Activated CD8-positive, alpha-beta T cell treated with anti-CD3 and anti-CD28 coated beads for 36 hours (primary cell): ENCODE results near the gene GALNT6. TPM values are rescaled to one million over a fixed set of nuclear protein-coding genes. Genes with fewer than 3 reads are reported as not detected.

Experiments
- ATAC-seq: fragments of 200-7000 bp; cut with Tn5 transposase; one replicate; pipeline ENCODE4 v1.10.0; 2021; ENCODE audit warnings: mild to moderate bottlenecking, moderate library complexity
- CTCF ChIA-PET: fragments of 350-600 bp; sonication (Branson Sonifier 250); formaldehyde crosslinking; loops from one replicate; lab custom pipeline; 2021; ENCODE audit warnings: antibody characterized with exemption; lab: Charles Lee
- POLR2A ChIA-PET: fragments of 350-600 bp; sonication (Branson Sonifier 250); formaldehyde crosslinking; loops from one replicate; lab custom pipeline; 2021; ENCODE audit warnings: antibody characterized with exemption; lab: Charles Lee
- DNase-seq: peaks from one replicate; pipeline ENCODE4 v3.0.0-alpha.2; 2020
- H3K27ac Mint-ChIP-seq: one replicate; pipeline ENCODE4 v1.8.0; 2021; ENCODE audit warnings: mild to moderate bottlenecking, mixed read lengths
- H3K27me3 Mint-ChIP-seq: one replicate; pipeline ENCODE4 v1.8.0; 2021; ENCODE audit warnings: mixed read lengths
- H3K36me3 Mint-ChIP-seq: one replicate; pipeline ENCODE4 v1.8.0; 2021; ENCODE audit warnings: low read depth, mixed read lengths
- H3K4me1 Mint-ChIP-seq: one replicate; pipeline ENCODE4 v1.8.0; 2021; ENCODE audit warnings: low read depth, mixed read lengths
- H3K4me3 Mint-ChIP-seq: one replicate; pipeline ENCODE4 v1.8.0; 2021; ENCODE audit warnings: mild to moderate bottlenecking, moderate library complexity, mixed read lengths
- H3K9me3 Mint-ChIP-seq: one replicate; pipeline ENCODE4 v1.8.0; 2021; ENCODE audit warnings: mixed read lengths
- CTCF ChIP-seq: fragments of 200-600 bp; IDR thresholded peaks from one replicate; pipeline ENCODE4 v1.8.0; 2022; ENCODE audit warnings: antibody characterized with exemption, mild to moderate bottlenecking
- intact Hi-C: fragments of 100-400 bp; cut with micrococcal nuclease; formaldehyde crosslinking; loops from one replicate; pipeline ENCODE4 v1.10.0; 2022
- total RNA-seq, 2 experiments: library from RNA; stranded (reverse); gene quantifications; one replicate each; pipeline ENCODE4 v1.2.3, GENCODE V29; 2021

The GALNT6 gene
- total RNA-seq, 2 experiments from 2014 or later = 18.0 to 22.3 TPM

- ATAC-seq (no peak), DNase-seq (no peak)
- TF ChIP-seq CTCF = no peak
- no peak overlapping the region for H3K27ac Mint-ChIP-seq
- no peak overlapping the region for H3K4me3 Mint-ChIP-seq
- CTCF ChIA-PET = interaction anchor here (1.1 kb wide), 1 partner anchor 11 kb away, joined by 3 read pairs; no protein-coding TSS in a partner anchor
- no peaks in the 10 kb centered on the region for H3K27me3 Mint-ChIP-seq
- POLR2A ChIA-PET = no interaction called here
- no peaks in the 10 kb centered on the region for H3K9me3 Mint-ChIP-seq
- H3K4me1 Mint-ChIP-seq = peaks cover 13% of the 10 kb centered on the region
- intact Hi-C loops = no loop called here
- H3K36me3 Mint-ChIP-seq = peaks cover 23% of the 10 kb centered on the region
Measured at GRCh38 chr12:51364001-51364400, 27.2 kb downstream of the GALNT6 start.

- Mint-ChIP-seq H3K36me3 (peaks cover 23% of the 10 kb centered on the region), H3K27me3 (no peaks in the 10 kb centered on the region), H3K9me3 (no peaks in the 10 kb centered on the region), H3K4me1 (peaks cover 6% of the 10 kb centered on the region), H3K27ac (no peak overlapping the region), H3K4me3 (no peak overlapping the region)
- DNase-seq = no peak
- no peak for TF ChIP-seq CTCF
- intact Hi-C loops = no loop called here
- CTCF ChIA-PET = interaction anchor here (1.0 kb wide), 1 partner anchor 110 kb away, joined by 3 read pairs; no protein-coding TSS in a partner anchor
- POLR2A ChIA-PET = interaction anchor here (1.6 kb wide), 1 partner anchor 12 kb away, joined by 3 read pairs; no protein-coding TSS in a partner anchor
- no peak for ATAC-seq
Measured at GRCh38 chr12:51362747-51363342, 28.4 kb downstream of the GALNT6 start.

GRCh38 chr12:51362307-51362706 lies 28.9 kb downstream of the GALNT6 start:
- ChIA-PET POLR2A (interaction anchor here (1.6 kb wide), 1 partner anchor 12 kb away, joined by 3 read pairs; no protein-coding TSS in a partner anchor), CTCF (interaction anchor here (1.0 kb wide), 1 partner anchor 110 kb away, joined by 3 read pairs; no protein-coding TSS in a partner anchor)
- intact Hi-C loops = no loop called here
- DNase-seq (no peak), ATAC-seq (no peak)
- H3K36me3 Mint-ChIP-seq = peaks cover 23% of the 10 kb centered on the region
- no peak overlapping the region for H3K4me3 Mint-ChIP-seq
- H3K27me3 Mint-ChIP-seq = no peaks in the 10 kb centered on the region
- H3K27ac Mint-ChIP-seq = no peak overlapping the region
- no peak for TF ChIP-seq CTCF
- no peaks in the 10 kb centered on the region for H3K9me3 Mint-ChIP-seq
- H3K4me1 Mint-ChIP-seq = peaks cover 6% of the 10 kb centered on the region

- H3K4me1 Mint-ChIP-seq = peaks cover 9% of the 10 kb centered on the region
- CTCF ChIA-PET = interaction anchor here (0.6 to 1.3 kb wide), 6 partner anchors 8 to 280 kb away, joined by 3 to 4 read pairs (median 3); no protein-coding TSS in a partner anchor
Measured at GRCh38 chr12:51361161-51362016, 29.8 kb downstream of the GALNT6 start.

More at GRCh38 chr12:51361161-51362016, 29.8 kb downstream of the GALNT6 start:
- Mint-ChIP-seq H3K27me3 (no peaks in the 10 kb centered on the region), H3K36me3 (peaks cover 30% of the 10 kb centered on the region), H3K4me3 (no peak overlapping the region), H3K9me3 (no peaks in the 10 kb centered on the region), H3K27ac (no peak overlapping the region)
- TF ChIP-seq CTCF = no peak
- intact Hi-C loops = no loop called here
- ATAC-seq = no peak
- no peak for DNase-seq
- POLR2A ChIA-PET = interaction anchor here (1.5 to 1.6 kb wide), 2 partner anchors 11 to 20 kb away, joined by 3 to 4 read pairs; no protein-coding TSS in a partner anchor
